Left renal pelvis (tissue), 4 donors: ENCODE data around the gene SYNGR3. TPM values are rescaled to one million over a fixed set of nuclear protein-coding genes. Genes with fewer than 3 reads are reported as not detected.
"Not testable (repeated sequence)": the region's sequence is repeated elsewhere in the genome, so short reads cannot be mapped to it uniquely, and the experiment has no call there.

Experiments used
- DNase-seq, 4 donors: peaks; one replicate each; pipeline ENCODE4 v3.0.0-alpha.2; 2013; ENCODE audit warnings: low read depth in 4 of 4, low spot score in 3 of 4
- polyA plus RNA-seq, 4 donors: library from polyadenylated mRNA; unstranded; fragments of 120-200 nt; gene quantifications; one replicate each; pipeline ENCODE4 v1.2.1, GENCODE V29; 2013; ENCODE audit not compliant: insufficient read length in 4 of 4

Gene SYNGR3
- polyA plus RNA-seq, 4 donors: 1.7 to 3.1 (median 1.9) TPM

GRCh38 chr16:2027024-2028010 lies 37.5 kb downstream of the SYNGR3 start:
- DNase-seq: no peak

- no peak for DNase-seq
Observed at GRCh38 chr16:2028146-2028545, 38.4 kb downstream of the SYNGR3 start.

GRCh38 chr16:2028620-2029220 lies 39.0 kb downstream of the SYNGR3 start:
- no peak for DNase-seq

- DNase-seq: no peak
Observed at GRCh38 chr16:2029350-2029749, 39.6 kb downstream of the SYNGR3 start.

- no peak for DNase-seq
Observed at GRCh38 chr16:2030036-2030435, 40.3 kb downstream of the SYNGR3 start.

- DNase-seq: no peak
Observed at GRCh38 chr16:2031081-2031577, 41.4 kb downstream of the SYNGR3 start.

GRCh38 chr16:2032285-2033056 lies 42.7 kb downstream of the SYNGR3 start:
- no peak for DNase-seq

GRCh38 chr16:2033057-2033908 lies 43.5 kb downstream of the SYNGR3 start:
- DNase-seq: no peak

- not testable (repeated sequence) for DNase-seq
Observed at GRCh38 chr16:2033909-2034695, 44.3 kb downstream of the SYNGR3 start.

- DNase-seq: no peak
Observed at GRCh38 chr16:2034696-2035430, 45.1 kb downstream of the SYNGR3 start.

GRCh38 chr16:2035431-2036199 lies 45.8 kb downstream of the SYNGR3 start:
- no peak for DNase-seq

GRCh38 chr16:2036200-2036966 lies 46.6 kb downstream of the SYNGR3 start:
- no peak for DNase-seq

GRCh38 chr16:2037115-2037514 lies 47.3 kb downstream of the SYNGR3 start:
- DNase-seq: no peak

GRCh38 chr16:2037647-2038381 lies 48.0 kb downstream of the SYNGR3 start:
- DNase-seq: no peak

GRCh38 chr16:2038382-2039231 lies 48.8 kb downstream of the SYNGR3 start:
- DNase-seq: peak in 1 of 4 donors; percentile 64
